Measurements from ENCODE around the gene SH3RF2.

SH3RF2 gene

GRCh38 chr5:146024034-146024433 lies 87.7 kb downstream of the SH3RF2 start:
- Histone ChIP-seq H3K9me2 (ENCODE audit: low read depth, low read length) (no peaks in the 10 kb centered on the region), H3K36me3 (ENCODE audit: insufficient read depth, low read length) (no peaks in the 10 kb centered on the region), H3K27ac (ENCODE audit: low read depth, low read length, poor library complexity, severe bottlenecking) (no peak overlapping the region), H3K4me3 (ENCODE audit: low read depth, low read length, poor library complexity, severe bottlenecking) (no peak overlapping the region), H3K79me2 (ENCODE audit: insufficient read depth, low read length) (no peaks in the 10 kb centered on the region), H3K9ac (ENCODE audit: low read length) (no peak overlapping the region), H3K27me3 (ENCODE audit: insufficient read depth, low read length) (no peaks in the 10 kb centered on the region; the same call in 1 of the 2 replicates), H4K20me1 (ENCODE audit: insufficient read depth, low read length) (no peaks in the 10 kb centered on the region), H2AFZ (ENCODE audit: low read length) (no peak overlapping the region), H3K9me3 (ENCODE audit: low read length) (no peaks in the 10 kb centered on the region), H3K4me2 (ENCODE audit: low read length) (no peak overlapping the region), H3K4me1 (ENCODE audit: insufficient read depth, low read length, severe bottlenecking) (no peaks in the 10 kb centered on the region), H3F3A (ENCODE audit: insufficient read depth, low read length) (no peaks in the 10 kb centered on the region)
- no peak for TF ChIP-seq EZH2 (IDR thresholded peaks at IDR 0.05; ENCODE audit: borderline replicate concordance, low read length)
- no peak for TF ChIP-seq CTCF (IDR thresholded peaks at IDR 0.05; ENCODE audit: low read length)

GRCh38 chr5:146025114-146025680 lies 88.8 kb downstream of the SH3RF2 start:
- H3K36me3 ChIP-seq (ENCODE audit: insufficient read depth, low read length) = no peaks in the 10 kb centered on the region
- H3K9me2 ChIP-seq (ENCODE audit: low read depth, low read length) = no peaks in the 10 kb centered on the region
- H3K4me2 ChIP-seq (ENCODE audit: low read length) = no peak overlapping the region
- no peaks in the 10 kb centered on the region; the same call in 1 of the 2 replicates for H3K27me3 ChIP-seq (ENCODE audit: insufficient read depth, low read length)
- TF ChIP-seq CTCF (IDR thresholded peaks at IDR 0.05; ENCODE audit: low read length) (no peak), EZH2 (IDR thresholded peaks at IDR 0.05; ENCODE audit: borderline replicate concordance, low read length) (no peak)
- H3K9me3 ChIP-seq (ENCODE audit: low read length) = no peaks in the 10 kb centered on the region
- no peak overlapping the region for H3K27ac ChIP-seq (ENCODE audit: low read depth, low read length, poor library complexity, severe bottlenecking)
- no peaks in the 10 kb centered on the region for H3F3A ChIP-seq (ENCODE audit: insufficient read depth, low read length)
- H3K4me3 ChIP-seq (ENCODE audit: low read depth, low read length, poor library complexity, severe bottlenecking) = no peak overlapping the region
- H3K9ac ChIP-seq (ENCODE audit: low read length) = no peak overlapping the region
- H4K20me1 ChIP-seq (ENCODE audit: insufficient read depth, low read length) = no peaks in the 10 kb centered on the region
- no peaks in the 10 kb centered on the region for H3K79me2 ChIP-seq (ENCODE audit: insufficient read depth, low read length)
- no peak overlapping the region for H2AFZ ChIP-seq (ENCODE audit: low read length)
- H3K4me1 ChIP-seq (ENCODE audit: insufficient read depth, low read length, severe bottlenecking) = no peaks in the 10 kb centered on the region

- H3K4me3 ChIP-seq (ENCODE audit: low read depth, low read length, poor library complexity, severe bottlenecking) = no peak overlapping the region
- H2AFZ ChIP-seq (ENCODE audit: low read length) = no peak overlapping the region
- no peak overlapping the region for H3K9ac ChIP-seq (ENCODE audit: low read length)
- H3K36me3 ChIP-seq (ENCODE audit: insufficient read depth, low read length) = no peaks in the 10 kb centered on the region
- no peaks in the 10 kb centered on the region for H3K9me3 ChIP-seq (ENCODE audit: low read length)
- no peaks in the 10 kb centered on the region for H3F3A ChIP-seq (ENCODE audit: insufficient read depth, low read length)
- H3K27me3 ChIP-seq (ENCODE audit: insufficient read depth, low read length) = no peaks in the 10 kb centered on the region; the same call in 1 of the 2 replicates
- no peak for TF ChIP-seq CTCF (IDR thresholded peaks at IDR 0.05; ENCODE audit: low read length)
- TF ChIP-seq EZH2 (IDR thresholded peaks at IDR 0.05; ENCODE audit: borderline replicate concordance, low read length) = no peak
- no peak overlapping the region for H3K27ac ChIP-seq (ENCODE audit: low read depth, low read length, poor library complexity, severe bottlenecking)
- H4K20me1 ChIP-seq (ENCODE audit: insufficient read depth, low read length) = no peaks in the 10 kb centered on the region
- H3K9me2 ChIP-seq (ENCODE audit: low read depth, low read length) = no peaks in the 10 kb centered on the region
- no peaks in the 10 kb centered on the region for H3K4me1 ChIP-seq (ENCODE audit: insufficient read depth, low read length, severe bottlenecking)
- H3K4me2 ChIP-seq (ENCODE audit: low read length) = no peak overlapping the region
- no peaks in the 10 kb centered on the region for H3K79me2 ChIP-seq (ENCODE audit: insufficient read depth, low read length)
Measured at GRCh38 chr5:146025681-146026080, 89.3 kb downstream of the SH3RF2 start.

Data from OCI-LY1 (cell line).